Measurements from ENCODE around the gene SLC25A12.
"Not testable (repeated sequence)": the region's sequence is repeated elsewhere in the genome, so short reads cannot be mapped to it uniquely, and the experiment has no call there.

SLC25A12 gene

DNA sequence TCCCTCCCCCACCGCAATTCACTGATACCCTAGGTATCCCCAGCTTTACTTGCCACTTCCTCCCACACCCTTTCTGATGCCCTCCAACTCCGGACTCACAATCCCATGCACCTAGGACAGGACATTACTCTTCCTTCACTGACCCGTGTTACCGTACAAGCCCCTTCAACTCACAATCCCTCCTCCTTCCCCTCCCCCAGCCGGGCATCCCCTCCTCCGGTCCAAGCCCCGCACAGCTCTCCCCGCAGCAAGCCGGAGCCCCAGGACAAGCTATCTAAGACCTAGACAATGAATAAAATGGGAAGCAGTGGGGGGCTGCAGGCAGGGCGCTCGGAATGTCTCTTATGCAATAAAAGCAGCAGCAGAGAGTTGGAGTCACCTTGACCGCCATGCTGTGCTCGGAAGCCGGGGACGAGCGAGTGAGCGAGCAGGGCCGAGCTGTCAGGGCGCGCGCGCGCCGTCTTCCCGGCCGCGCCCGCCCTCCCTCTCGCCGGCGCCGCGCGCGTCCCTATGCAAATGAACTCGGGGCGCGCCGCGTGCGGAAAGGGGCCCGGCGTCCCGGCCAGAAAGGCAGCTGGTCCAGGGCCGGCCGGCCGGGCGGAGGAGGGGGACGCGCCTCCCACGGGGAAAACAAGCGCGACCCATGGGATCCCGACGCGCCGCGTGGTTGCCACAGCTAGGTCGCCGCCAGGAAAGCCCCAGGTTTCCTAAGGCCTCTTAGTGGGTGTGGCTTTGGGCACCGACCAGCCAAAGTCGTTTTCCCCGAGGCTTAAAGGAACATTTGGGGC lies at the start of gene SLC25A12:
Gene SLC25A12, minus strand, starts transcription at position 421 of the 788 bp plus-strand sequence. Its CDS starts 30 bp downstream, at position 391.
- DNase-seq (ENCODE audit: low spot score) = peak; percentile 67

DNA sequence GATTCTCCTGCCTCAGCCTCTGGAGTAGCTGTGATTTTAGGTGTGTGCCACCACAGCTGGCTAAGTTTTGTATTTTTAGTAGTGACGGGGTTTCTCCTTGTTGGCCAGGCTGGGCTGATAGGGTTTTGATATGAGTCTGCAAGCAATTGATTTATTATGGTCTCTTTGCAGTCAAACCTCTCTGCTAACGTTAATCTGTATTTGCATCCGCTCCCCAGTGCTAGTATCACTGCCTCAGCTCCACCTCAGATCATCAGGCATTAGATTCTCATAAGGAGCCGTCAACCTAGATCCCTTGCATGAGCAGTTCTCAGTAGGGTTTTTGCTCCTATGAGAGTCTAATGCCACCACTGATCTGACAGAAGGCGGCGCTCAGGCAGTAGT lies 47.3 kb upstream of the SLC25A12 start:
- DNase-seq (ENCODE audit: low spot score) = no peak

- no peak for DNase-seq (ENCODE audit: low spot score)
Measured at GRCh38 chr2:171939743-171940071, 45.7 kb upstream of the SLC25A12 start.

DNA sequence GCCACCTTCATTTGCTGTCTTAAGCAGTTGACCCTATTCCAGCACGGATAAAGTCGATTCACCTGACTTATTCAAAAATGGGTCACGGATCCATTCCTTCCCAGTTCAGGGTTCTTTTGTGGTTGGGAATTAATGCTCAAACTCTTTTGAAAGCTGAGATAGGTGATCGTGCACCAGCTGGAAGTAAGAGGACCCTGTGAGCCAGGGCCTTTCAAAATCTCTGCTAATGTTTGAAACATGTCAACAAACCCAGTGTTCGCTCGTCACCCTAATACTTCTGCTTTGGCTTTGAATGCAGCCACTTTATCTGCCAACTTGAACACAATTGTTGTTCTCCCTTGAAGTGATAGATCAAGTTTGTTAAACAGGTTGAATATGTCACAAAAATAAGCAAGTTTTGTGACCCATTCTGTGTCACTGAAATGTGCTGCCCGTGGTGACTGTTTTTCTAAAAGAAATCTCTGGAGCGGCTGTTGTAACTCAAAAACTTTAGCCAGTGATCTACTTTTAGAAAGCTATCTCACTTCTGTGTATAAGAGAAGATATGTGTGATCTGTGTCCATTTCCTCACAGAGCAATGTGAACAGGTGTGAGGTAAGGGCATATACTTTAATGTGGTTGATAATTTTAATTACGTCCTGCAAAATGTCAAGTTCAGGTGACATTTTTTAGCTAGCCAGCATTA lies 45.2 kb upstream of the SLC25A12 start:
- no peak for DNase-seq (ENCODE audit: low spot score)

DNA sequence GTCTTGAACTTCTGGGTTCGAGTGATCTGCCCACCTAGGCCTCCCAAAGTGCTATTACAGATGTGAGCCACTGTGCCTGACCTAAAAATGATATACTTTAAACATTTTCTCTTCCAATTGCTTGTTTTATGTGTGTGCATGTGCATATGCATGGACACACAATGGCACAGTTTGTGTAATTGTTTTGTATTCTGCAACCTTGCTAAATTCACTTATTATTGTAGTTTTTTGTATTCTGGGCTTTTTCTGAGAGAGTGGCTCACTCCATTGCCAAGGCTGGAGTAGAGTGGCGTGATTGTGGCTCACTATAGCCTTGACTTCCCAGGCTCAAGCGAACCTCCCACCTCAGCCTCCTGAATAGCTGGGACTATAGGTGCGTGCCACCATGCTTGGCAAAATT lies 36.3 kb upstream of the SLC25A12 start:
- DNase-seq (ENCODE audit: low spot score) = no peak

GRCh38 chr2:171924170-171924942 lies 30.3 kb upstream of the SLC25A12 start:
- no peak for DNase-seq (ENCODE audit: low spot score)

DNA sequence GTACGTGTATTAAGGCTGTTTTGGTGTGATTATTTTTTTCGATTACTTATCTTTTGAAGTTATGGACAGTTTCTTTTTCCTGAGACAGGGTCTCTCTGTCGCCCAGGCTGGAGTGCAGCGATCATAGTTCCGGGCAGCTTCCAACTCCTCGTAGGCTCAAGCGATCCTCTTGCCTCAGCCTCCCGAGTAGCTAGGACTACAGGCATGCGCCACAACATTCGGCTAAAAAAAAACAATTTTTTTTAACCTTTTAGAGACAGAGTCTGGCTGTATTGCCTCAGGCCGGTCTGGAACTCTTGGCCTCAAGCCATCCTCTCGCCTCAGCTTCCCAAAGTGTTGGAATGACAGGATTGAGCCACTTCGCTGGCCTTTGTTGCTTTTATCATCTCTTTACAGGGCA lies 29.2 kb upstream of the SLC25A12 start:
- no peak for DNase-seq (ENCODE audit: low spot score)

DNA sequence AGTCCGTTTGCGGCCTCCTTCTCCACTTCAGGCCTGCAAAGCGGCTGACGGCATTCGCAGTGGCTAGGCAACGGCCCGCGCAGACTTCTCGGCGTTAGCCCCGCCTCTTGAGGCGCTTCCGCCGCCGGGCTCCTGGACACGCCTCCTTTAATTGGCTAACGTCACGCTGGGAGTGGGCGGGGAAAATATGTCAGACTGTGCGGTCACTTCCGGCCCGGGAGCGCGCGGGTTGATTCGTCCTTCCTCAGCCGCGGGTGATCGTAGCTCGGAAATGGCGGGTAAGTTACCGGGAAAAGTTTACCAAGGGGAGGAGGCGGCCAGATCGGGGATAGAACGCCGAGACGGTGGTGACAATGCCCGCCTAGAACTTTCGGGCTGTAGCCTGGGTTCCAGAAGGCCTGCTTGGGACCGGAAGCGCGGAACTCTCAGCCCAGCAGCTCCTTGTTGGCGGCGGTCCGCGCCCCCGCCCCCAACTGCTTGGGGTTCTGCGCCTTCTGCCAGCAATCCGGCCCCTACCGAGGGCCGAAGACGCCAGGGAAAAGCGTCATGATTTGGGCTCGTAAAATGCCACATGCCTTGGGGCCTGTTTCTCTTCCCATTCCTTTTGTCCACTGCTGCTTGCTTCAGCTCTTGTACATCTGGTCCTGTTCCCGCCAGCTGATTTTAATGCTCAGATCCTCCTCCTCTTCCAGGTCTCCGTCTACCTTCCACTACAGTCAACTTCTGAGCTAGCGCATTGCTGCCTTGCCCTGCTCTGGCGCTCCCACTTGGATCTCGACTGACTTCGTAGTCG lies 28.4 kb upstream of the SLC25A12 start, which contains the start of gene HAT1:
Gene HAT1, plus strand, starts transcription at position 232 of the 793 bp plus-strand sequence. Its CDS starts 40 bp downstream, at position 272.
- peak; percentile 97 for DNase-seq (ENCODE audit: low spot score)

GRCh38 chr2:171921970-171922229 lies 27.9 kb upstream of the SLC25A12 start:
- DNase-seq (ENCODE audit: low spot score) = no peak

- DNase-seq (ENCODE audit: low spot score) = no peak
Measured at GRCh38 chr2:171919453-171919852, 25.4 kb upstream of the SLC25A12 start.

GRCh38 chr2:171913517-171913916 lies 19.5 kb upstream of the SLC25A12 start:
- DNase-seq (ENCODE audit: low spot score) = no peak

DNA sequence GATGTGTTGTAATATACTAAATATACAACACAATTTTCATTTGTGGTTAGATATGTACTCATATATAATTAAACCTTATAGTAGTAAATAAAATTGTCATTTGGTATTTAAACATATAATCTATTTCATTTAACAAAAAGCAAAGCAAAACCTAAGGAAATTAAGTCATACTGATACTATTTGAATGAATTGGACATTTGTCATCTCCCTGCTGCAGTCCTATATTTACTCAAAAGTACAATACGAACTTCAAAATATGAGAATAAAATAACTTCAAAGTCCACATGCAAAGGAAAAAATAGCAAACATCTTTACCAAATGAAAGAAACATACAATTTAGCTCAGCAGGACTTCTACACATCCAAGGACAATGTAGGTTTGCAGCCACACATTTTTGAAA lies 16.4 kb upstream of the SLC25A12 start:
- no peak for DNase-seq (ENCODE audit: low spot score)

DNA sequence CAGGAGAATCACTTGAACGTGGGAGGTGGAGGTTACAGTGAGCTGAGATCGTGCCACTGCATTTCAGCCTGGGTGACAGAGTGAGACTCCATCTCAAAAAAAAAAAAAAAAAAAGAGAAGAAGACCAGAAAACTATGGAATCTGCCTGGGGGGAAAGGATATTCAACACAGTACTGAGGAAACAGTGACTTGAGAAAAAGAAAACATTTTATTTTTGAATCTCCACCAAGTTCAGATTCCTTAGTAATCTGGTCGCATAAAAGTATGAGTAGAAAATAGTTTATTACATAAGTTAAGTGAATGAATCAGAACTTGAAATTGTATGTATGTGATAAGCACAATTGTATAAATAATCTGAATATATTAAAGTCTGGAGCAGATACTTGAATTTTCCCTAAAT lies 15.2 kb upstream of the SLC25A12 start:
- DNase-seq (ENCODE audit: low spot score) = no peak

GRCh38 chr2:171908235-171908634 lies 14.2 kb upstream of the SLC25A12 start:
- DNase-seq (ENCODE audit: low spot score) = no peak

DNA sequence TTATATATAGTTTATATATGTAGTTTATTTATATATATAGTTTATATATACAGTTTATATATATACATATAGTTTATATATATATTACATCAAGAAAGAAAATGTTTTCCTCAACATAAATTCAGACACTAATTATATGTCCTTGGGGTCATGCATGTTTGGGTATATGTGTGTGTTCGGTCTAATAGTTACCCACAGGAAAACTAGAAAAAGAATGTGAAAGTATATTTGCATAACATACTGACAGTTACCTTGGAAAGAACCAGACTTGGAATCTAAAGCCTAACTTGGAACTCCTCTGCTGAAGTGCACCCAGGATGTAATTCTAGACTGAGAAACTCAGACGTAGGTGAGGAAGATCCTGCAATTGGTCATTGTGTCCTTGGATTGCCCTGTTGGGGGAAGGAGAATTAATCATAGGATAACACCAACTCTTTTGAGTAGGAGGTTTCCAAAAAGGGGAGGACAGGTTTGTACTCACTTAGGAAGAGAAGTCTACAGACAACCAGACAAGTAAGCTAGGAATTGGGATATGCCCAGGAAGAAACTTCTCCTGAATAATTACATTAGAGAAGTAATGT lies 8.9 kb upstream of the SLC25A12 start:
- DNase-seq (ENCODE audit: low spot score) = no peak

DNA sequence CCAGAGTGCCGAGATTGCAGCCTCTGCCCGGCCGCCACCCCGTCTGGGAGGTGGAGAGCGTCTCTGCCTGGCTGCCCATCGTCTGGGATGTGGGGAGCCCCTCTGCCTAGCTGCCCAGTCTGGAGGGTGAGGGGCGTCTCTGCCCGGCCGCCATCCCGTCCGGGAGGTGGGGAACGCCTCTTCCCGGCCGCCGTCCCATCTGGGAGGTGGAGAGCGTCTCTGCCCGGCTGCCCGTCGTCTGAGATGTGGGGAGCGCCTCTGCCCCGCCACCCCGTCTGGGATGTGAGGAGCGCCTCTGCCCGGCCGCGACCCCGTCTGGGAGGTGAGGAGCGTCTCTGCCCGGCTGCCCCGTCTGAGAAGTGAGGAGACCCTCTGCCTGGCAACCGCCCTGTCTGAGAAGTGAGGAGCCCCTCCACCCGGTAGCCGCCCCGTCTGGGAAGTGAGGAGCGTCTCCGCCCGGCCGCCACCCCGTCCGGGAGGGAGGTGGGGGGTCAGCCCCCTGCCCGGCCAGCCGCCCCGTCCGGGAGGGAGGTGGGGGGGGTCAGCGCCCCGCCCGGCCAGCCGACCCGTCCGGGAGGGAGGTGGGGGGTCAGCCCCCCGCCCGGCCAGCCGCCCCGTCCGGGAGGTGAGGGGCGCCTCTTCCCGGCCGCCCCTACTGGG lies 5.7 kb upstream of the SLC25A12 start:
- not testable (repeated sequence) for DNase-seq (ENCODE audit: low spot score)

DNA sequence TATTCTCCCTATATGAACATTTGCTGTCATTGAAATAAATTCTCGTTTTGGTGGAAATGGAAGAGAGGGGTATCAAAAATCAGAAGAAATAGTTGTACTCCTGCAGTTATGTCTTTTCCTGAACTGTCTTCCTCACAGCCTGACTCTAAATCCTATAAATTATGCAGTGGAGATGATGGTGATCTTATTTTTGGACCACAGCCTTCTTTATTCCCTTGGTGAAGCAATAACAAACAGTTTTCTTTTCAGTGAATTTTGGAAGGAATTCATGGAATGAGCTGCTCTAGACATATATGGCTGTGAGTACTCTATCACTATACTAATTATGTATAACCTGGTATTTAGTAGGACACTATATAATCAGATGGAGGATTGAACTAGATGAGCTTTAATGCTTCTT lies 1.7 kb upstream of the SLC25A12 start:
- DNase-seq (ENCODE audit: low spot score) = no peak

GRCh38 chr2:171894612-171894947 lies 536 bp upstream of the SLC25A12 start:
- DNase-seq (ENCODE audit: low spot score) = no peak

DNA sequence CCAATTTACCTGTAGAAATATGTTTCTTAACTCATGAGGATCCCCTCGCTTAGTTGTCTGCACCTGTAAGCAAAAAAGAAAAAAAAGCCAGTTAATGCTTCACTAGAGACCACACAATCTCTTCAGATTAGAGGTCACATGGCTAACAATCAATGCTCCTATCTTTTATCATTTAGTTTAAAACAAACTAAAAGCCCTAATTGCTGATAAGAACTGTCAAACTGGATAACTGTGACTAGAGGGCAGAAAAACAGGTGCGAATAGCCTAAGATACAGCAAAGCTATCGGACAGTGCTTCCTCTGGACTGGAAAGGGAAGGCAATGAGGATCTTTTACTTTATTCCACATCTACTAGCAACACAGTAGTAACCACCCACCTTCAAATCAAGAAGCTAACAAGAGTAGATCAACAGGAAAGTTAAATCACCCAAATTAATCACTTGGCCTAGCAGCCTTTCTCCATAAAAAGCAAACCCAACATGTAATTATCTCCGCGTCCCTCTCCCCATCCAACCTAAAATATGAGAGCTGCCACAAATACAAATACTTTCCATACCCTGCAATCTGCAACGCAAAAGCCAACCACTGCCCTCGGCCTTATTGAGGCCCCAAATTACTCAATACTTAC lies 734 bp downstream of the SLC25A12 start:
- no peak for DNase-seq (ENCODE audit: low spot score)

- no peak for DNase-seq (ENCODE audit: low spot score)
Measured at GRCh38 chr2:171889808-171890207, 4.2 kb downstream of the SLC25A12 start.

DNA sequence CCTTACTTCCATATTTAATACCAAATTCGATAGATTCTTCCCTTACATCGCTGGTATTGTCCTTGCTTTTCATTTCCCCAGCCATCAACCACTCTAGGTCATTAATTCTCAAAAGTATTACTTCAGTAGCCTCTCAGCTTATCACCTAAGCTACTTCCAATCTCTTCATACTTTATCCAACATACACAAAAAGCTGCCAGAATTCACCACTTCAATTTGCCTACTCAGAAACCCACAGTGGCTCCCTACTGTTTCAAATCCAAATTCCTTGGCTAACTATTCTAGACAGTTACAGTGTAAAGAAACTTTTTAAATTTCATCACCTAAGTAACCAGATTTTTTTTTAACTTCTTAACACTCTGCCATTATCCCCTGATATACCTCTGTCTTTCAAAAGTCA lies 4.7 kb downstream of the SLC25A12 start:
- DNase-seq (ENCODE audit: low spot score) = no peak

Measured in kidney capillary endothelial cell (primary cell).